Measurements from ENCODE around the gene MYO9A.

Gene MYO9A

GRCh38 chr15:72034351-72034750 is 83.6 kb downstream of the MYO9A start:
- no peak overlapping the region for H3K14ac ChIP-seq (ENCODE audit: low read length)
- no peak overlapping the region for H4K91ac ChIP-seq (ENCODE audit: low read depth, low read length)
- no peak overlapping the region for H3K4ac ChIP-seq (ENCODE audit: low read depth, low read length)
- no peak overlapping the region for H2AK5ac ChIP-seq (ENCODE audit: low read length)
- no peak overlapping the region for H2AFZ ChIP-seq (ENCODE audit: insufficient read depth, low read length, poor library complexity)
- no peak overlapping the region for H3K4me3 ChIP-seq (ENCODE audit: low read depth, low read length)
- no peak overlapping the region for H3K27ac ChIP-seq (ENCODE audit: low read depth, low read length)
- H4K12ac ChIP-seq (ENCODE audit: low read depth, low read length) = no peak overlapping the region
- no peaks in the 10 kb centered on the region for H3K9me3 ChIP-seq (ENCODE audit: insufficient read depth, low read depth, low read length)
- no peak for DNase-seq
- no peak overlapping the region for H4K8ac ChIP-seq (ENCODE audit: low read depth, low read length)
- no peak overlapping the region for H2BK12ac ChIP-seq (ENCODE audit: low read length)
- no peaks in the 10 kb centered on the region for H3K79me1 ChIP-seq (ENCODE audit: low read length)
- no CpG with 5 or more reads among the region's 1 CpG for WGBS (ENCODE audit: extremely low coverage, insufficient coverage, insufficient read length)
- no peaks in the 10 kb centered on the region for H3K27me3 ChIP-seq (ENCODE audit: insufficient read depth, low read length)
- H3K4me1 ChIP-seq (ENCODE audit: control insufficient read depth in 1 of 2, insufficient read depth in 2 of 2, low read length in 2 of 2) = no peaks in the 10 kb centered on the region
- no peak overlapping the region for H2BK120ac ChIP-seq (ENCODE audit: insufficient read depth, low read length, poor library complexity)
- no peak overlapping the region for H2BK5ac ChIP-seq (ENCODE audit: low read depth, low read length, poor library complexity)
- H3K9ac ChIP-seq (ENCODE audit: low read length) = no peak overlapping the region
- no peak overlapping the region for H3K4me2 ChIP-seq (ENCODE audit: low read length)
- H3K79me2 ChIP-seq (ENCODE audit: control insufficient read depth, insufficient read depth, low read length, poor library complexity) = no peaks in the 10 kb centered on the region
- peaks cover 0 to 2% of the 10 kb centered on the region in 2 experiments for H3K36me3 ChIP-seq (ENCODE audit: control insufficient read depth in 1 of 2, insufficient read depth in 2 of 2, low read length in 2 of 2)
- no peak overlapping the region for H3K18ac ChIP-seq (ENCODE audit: low read length)
- no peak overlapping the region for H3K23ac ChIP-seq (ENCODE audit: low read length)

GRCh38 chr15:72033711-72034110 is 84.2 kb downstream of the MYO9A start:
- no peak overlapping the region for H2AK5ac ChIP-seq (ENCODE audit: low read length)
- H3K79me2 ChIP-seq (ENCODE audit: control insufficient read depth, insufficient read depth, low read length, poor library complexity) = no peaks in the 10 kb centered on the region
- no peak overlapping the region for H3K27ac ChIP-seq (ENCODE audit: low read depth, low read length)
- H3K9me3 ChIP-seq (ENCODE audit: insufficient read depth, low read depth, low read length) = no peaks in the 10 kb centered on the region
- H3K36me3 ChIP-seq (ENCODE audit: control insufficient read depth in 1 of 2, insufficient read depth in 2 of 2, low read length in 2 of 2) = peaks cover 0 to 2% of the 10 kb centered on the region in 2 experiments
- no peaks in the 10 kb centered on the region for H3K79me1 ChIP-seq (ENCODE audit: low read length)
- no peak overlapping the region for H2BK5ac ChIP-seq (ENCODE audit: low read depth, low read length, poor library complexity)
- H4K12ac ChIP-seq (ENCODE audit: low read depth, low read length) = no peak overlapping the region
- no CpG with 5 or more reads among the region's 7 CpGs for WGBS (ENCODE audit: extremely low coverage, insufficient coverage, insufficient read length)
- no peak overlapping the region for H3K9ac ChIP-seq (ENCODE audit: low read length)
- DNase-seq = peak in 1 of 2 donors; percentile 41
- H3K27me3 ChIP-seq (ENCODE audit: insufficient read depth, low read length) = no peaks in the 10 kb centered on the region
- no peak overlapping the region for H2BK12ac ChIP-seq (ENCODE audit: low read length)
- H2AFZ ChIP-seq (ENCODE audit: insufficient read depth, low read length, poor library complexity) = no peak overlapping the region
- H2BK120ac ChIP-seq (ENCODE audit: insufficient read depth, low read length, poor library complexity) = no peak overlapping the region
- H3K18ac ChIP-seq (ENCODE audit: low read length) = no peak overlapping the region
- no peak overlapping the region for H3K4me2 ChIP-seq (ENCODE audit: low read length)
- no peak overlapping the region for H3K14ac ChIP-seq (ENCODE audit: low read length)
- no peak overlapping the region for H4K8ac ChIP-seq (ENCODE audit: low read depth, low read length)
- no peak overlapping the region for H3K23ac ChIP-seq (ENCODE audit: low read length)
- no peaks in the 10 kb centered on the region for H3K4me1 ChIP-seq (ENCODE audit: control insufficient read depth in 1 of 2, insufficient read depth in 2 of 2, low read length in 2 of 2)
- no peak overlapping the region for H3K4me3 ChIP-seq (ENCODE audit: low read depth, low read length)
- H4K91ac ChIP-seq (ENCODE audit: low read depth, low read length) = no peak overlapping the region
- H3K4ac ChIP-seq (ENCODE audit: low read depth, low read length) = no peak overlapping the region

GRCh38 chr15:72033285-72033684 is 84.7 kb downstream of the MYO9A start:
- Histone ChIP-seq H3K23ac (ENCODE audit: low read length) (no peak overlapping the region), H4K91ac (ENCODE audit: low read depth, low read length) (no peak overlapping the region), H3K4me3 (ENCODE audit: low read depth, low read length) (no peak overlapping the region), H2BK120ac (ENCODE audit: insufficient read depth, low read length, poor library complexity) (no peak overlapping the region), H3K18ac (ENCODE audit: low read length) (no peak overlapping the region), H2AFZ (ENCODE audit: insufficient read depth, low read length, poor library complexity) (no peak overlapping the region), H3K9ac (ENCODE audit: low read length) (no peak overlapping the region), H3K4me1 (ENCODE audit: control insufficient read depth in 1 of 2, insufficient read depth in 2 of 2, low read length in 2 of 2) (no peaks in the 10 kb centered on the region), H3K4ac (ENCODE audit: low read depth, low read length) (no peak overlapping the region), H3K27ac (ENCODE audit: low read depth, low read length) (no peak overlapping the region), H3K27me3 (ENCODE audit: insufficient read depth, low read length) (no peaks in the 10 kb centered on the region), H3K4me2 (ENCODE audit: low read length) (no peak overlapping the region), H4K8ac (ENCODE audit: low read depth, low read length) (no peak overlapping the region), H3K79me2 (ENCODE audit: control insufficient read depth, insufficient read depth, low read length, poor library complexity) (no peaks in the 10 kb centered on the region), H3K36me3 (ENCODE audit: control insufficient read depth in 1 of 2, insufficient read depth in 2 of 2, low read length in 2 of 2) (peaks cover 0 to 2% of the 10 kb centered on the region in 2 experiments), H2BK5ac (ENCODE audit: low read depth, low read length, poor library complexity) (no peak overlapping the region), H2AK5ac (ENCODE audit: low read length) (no peak overlapping the region), H3K14ac (ENCODE audit: low read length) (no peak overlapping the region), H3K79me1 (ENCODE audit: low read length) (no peaks in the 10 kb centered on the region), H2BK12ac (ENCODE audit: low read length) (no peak overlapping the region), H4K12ac (ENCODE audit: low read depth, low read length) (no peak overlapping the region), H3K9me3 (ENCODE audit: insufficient read depth, low read depth, low read length) (no peaks in the 10 kb centered on the region)
- WGBS (ENCODE audit: extremely low coverage, insufficient coverage, insufficient read length) = no CpG with 5 or more reads among the region's 3 CpGs
- DNase-seq = peak in 1 of 2 donors; percentile 36

- H2BK120ac ChIP-seq (ENCODE audit: insufficient read depth, low read length, poor library complexity) = no peak overlapping the region
- no peak overlapping the region for H2AK5ac ChIP-seq (ENCODE audit: low read length)
- H3K4ac ChIP-seq (ENCODE audit: low read depth, low read length) = no peak overlapping the region
- no peak overlapping the region for H3K9ac ChIP-seq (ENCODE audit: low read length)
- no peak overlapping the region for H3K14ac ChIP-seq (ENCODE audit: low read length)
- no peak overlapping the region for H2BK5ac ChIP-seq (ENCODE audit: low read depth, low read length, poor library complexity)
- no peak overlapping the region for H4K91ac ChIP-seq (ENCODE audit: low read depth, low read length)
- H3K4me2 ChIP-seq (ENCODE audit: low read length) = no peak overlapping the region
- no peak overlapping the region for H4K12ac ChIP-seq (ENCODE audit: low read depth, low read length)
- no peak for DNase-seq
- no peaks in the 10 kb centered on the region for H3K79me1 ChIP-seq (ENCODE audit: low read length)
- H4K8ac ChIP-seq (ENCODE audit: low read depth, low read length) = no peak overlapping the region
- no peak overlapping the region for H2BK12ac ChIP-seq (ENCODE audit: low read length)
- H3K27me3 ChIP-seq (ENCODE audit: insufficient read depth, low read length) = no peaks in the 10 kb centered on the region
- no peak overlapping the region for H3K23ac ChIP-seq (ENCODE audit: low read length)
- no peak overlapping the region for H3K27ac ChIP-seq (ENCODE audit: low read depth, low read length)
- no peaks in the 10 kb centered on the region for H3K79me2 ChIP-seq (ENCODE audit: control insufficient read depth, insufficient read depth, low read length, poor library complexity)
- H3K4me3 ChIP-seq (ENCODE audit: low read depth, low read length) = no peak overlapping the region
- H3K9me3 ChIP-seq (ENCODE audit: insufficient read depth, low read depth, low read length) = no peaks in the 10 kb centered on the region
- H3K18ac ChIP-seq (ENCODE audit: low read length) = no peak overlapping the region
- H3K4me1 ChIP-seq (ENCODE audit: control insufficient read depth in 1 of 2, insufficient read depth in 2 of 2, low read length in 2 of 2) = no peaks in the 10 kb centered on the region
- WGBS (ENCODE audit: extremely low coverage, insufficient coverage, insufficient read length) = no CpG with 5 or more reads among the region's 2 CpGs
- peaks cover 0 to 7% of the 10 kb centered on the region in 2 experiments for H3K36me3 ChIP-seq (ENCODE audit: control insufficient read depth in 1 of 2, insufficient read depth in 2 of 2, low read length in 2 of 2)
- H2AFZ ChIP-seq (ENCODE audit: insufficient read depth, low read length, poor library complexity) = no peak overlapping the region
Measured at GRCh38 chr15:72021604-72022003, 96.3 kb downstream of the MYO9A start.
